SK-N-MC (cell line): ENCODE data around the gene RNU5B-1.
A peak's percentile ranks its signal among the peaks of the same experiment; 100 is the strongest.

Source experiments
- DNase-seq: peaks from one replicate; pipeline ENCODE4 v3.0.0-alpha.2; 2011; ENCODE audit warnings: low read depth, low spot score
- H3K27ac ChIP-seq: fragments of 200-600 bp; sonication (generic); 2 replicates; pipeline ENCODE4 v1.5.1; 2016; ENCODE audit warnings: mixed run types
- H3K36me3 ChIP-seq: fragments of 200-600 bp; sonication (generic); 2 replicates; pipeline ENCODE4 v1.6.1; 2017; ENCODE audit warnings: antibody characterized with exemption, low read length, mixed read lengths; ENCODE audit not compliant: insufficient read depth
- H3K4me3 ChIP-seq: fragments of 200-600 bp; sonication (generic); 2 replicates; pipeline ENCODE4 v1.5.1; 2016
- H3K9ac ChIP-seq: fragments of 200-600 bp; sonication (generic); 2 replicates; pipeline ENCODE4 v1.8.0; 2017; ENCODE audit warnings: mixed run types, mixed read lengths; ENCODE audit not compliant: insufficient read length
- H3K9me3 ChIP-seq: fragments of 200-600 bp; sonication (generic); 2 replicates; pipeline ENCODE4 v1.6.1; 2017; ENCODE audit warnings: low read depth, mild to moderate bottlenecking, antibody characterized with exemption, low read length, moderate library complexity, mixed read lengths
- EZH2 ChIP-seq: fragments of 200-600 bp; sonication (generic); IDR thresholded peaks from one replicate; pipeline ENCODE4 v1.6.1; 2017; ENCODE audit warnings: antibody characterized with exemption
- FOXP2 ChIP-seq: optimal IDR thresholded peaks from 2 replicates; pipeline ENCODE3; 2011; ENCODE audit warnings: mild to moderate bottlenecking, moderate library complexity; ENCODE audit not compliant: insufficient read depth; ENCODE audit errors: extremely low read length, control extremely low read depth
- POLR2AphosphoS5 ChIP-seq: IDR thresholded peaks from 2 replicates; pipeline ENCODE4 v1.6.1; 2012; ENCODE audit warnings: mild to moderate bottlenecking, low read depth, low read length, borderline replicate concordance

RNU5B-1 gene

DNA sequence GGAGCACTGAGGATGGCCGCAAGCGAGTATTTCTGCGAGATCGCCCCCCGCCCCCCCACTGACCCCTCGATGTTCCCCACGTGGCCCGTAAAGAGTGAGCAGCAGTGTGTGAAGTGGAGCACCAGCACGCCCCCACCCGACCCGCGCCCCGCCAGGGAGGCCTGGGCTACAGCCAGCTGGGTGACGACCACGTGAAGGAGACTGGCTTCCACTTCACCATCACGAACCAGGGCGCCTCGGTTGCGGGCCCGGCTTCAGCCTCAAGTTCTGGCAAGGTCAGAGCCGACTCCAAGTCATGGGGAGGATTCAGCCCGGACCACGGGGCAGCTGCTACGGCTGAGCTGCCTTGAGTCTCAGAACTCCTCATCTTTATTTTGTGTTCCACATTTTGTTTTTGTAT lies 2.4 kb upstream of the RNU5B-1 start:
- Histone ChIP-seq H3K27ac (peak overlapping the region; percentile 39; the same call in 1 of the 2 replicates), H3K4me3 (no peak overlapping the region), H3K36me3 (no peaks in the 10 kb centered on the region), H3K9ac (peak overlapping the region; percentile 22), H3K9me3 (no peaks in the 10 kb centered on the region)
- no peak for DNase-seq
- TF ChIP-seq EZH2 = no peak
- TF ChIP-seq POLR2AphosphoS5 = no peak
- no peak for TF ChIP-seq FOXP2

DNA sequence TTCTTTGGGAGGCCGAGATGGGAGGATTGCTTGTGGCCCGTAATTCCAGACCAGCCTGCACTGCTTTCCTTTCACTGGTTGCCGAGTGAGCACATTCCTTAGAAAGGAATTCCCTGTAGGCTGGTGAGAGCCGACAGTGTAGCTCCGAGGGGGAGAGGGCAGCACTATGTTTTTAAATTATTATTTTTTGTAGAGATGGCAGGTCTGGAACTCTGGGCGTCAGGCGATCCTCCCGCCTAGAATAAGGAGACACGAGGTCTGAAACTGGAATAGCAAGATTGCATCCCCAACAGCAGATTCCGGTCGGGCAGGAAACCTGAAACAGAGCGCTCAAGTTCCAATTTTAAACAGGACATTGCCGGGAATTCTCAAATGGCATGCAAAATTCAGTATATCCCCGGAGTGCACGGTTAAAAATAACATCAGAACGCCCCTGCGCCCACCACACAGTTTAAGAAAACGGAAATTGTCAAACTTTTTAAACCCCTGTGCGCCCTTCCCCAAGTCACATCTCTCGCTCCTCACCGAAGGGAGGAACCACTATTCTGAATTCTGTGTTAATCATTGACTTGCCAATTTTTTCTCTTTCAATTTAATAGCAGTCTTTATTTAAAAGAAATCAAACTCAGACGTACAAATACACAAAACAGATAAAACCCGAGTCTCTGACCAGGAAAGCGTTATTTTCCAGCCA lies 643 bp upstream of the RNU5B-1 start:
- peak; percentile 34 for DNase-seq

GRCh38 chr15:65305150-65305758 lies 777 bp downstream of the RNU5B-1 start:
- peak overlapping the region; percentile 64 for H3K4me3 ChIP-seq
- TF ChIP-seq POLR2AphosphoS5 = peak; percentile 31; the same call in 1 of the 2 replicates
- TF ChIP-seq EZH2 = no peak
- no peak for TF ChIP-seq FOXP2
- no peaks in the 10 kb centered on the region for H3K9me3 ChIP-seq
- H3K9ac ChIP-seq = no peak overlapping the region
- H3K36me3 ChIP-seq = no peaks in the 10 kb centered on the region
- H3K27ac ChIP-seq = peak overlapping the region; percentile 79
- no peak for DNase-seq

More for the DNA sequence above, 643 bp upstream of the RNU5B-1 start:
- H3K9ac ChIP-seq = peak overlapping the region; percentile 83
- H3K27ac ChIP-seq = peak overlapping the region; percentile 96
- TF ChIP-seq FOXP2 (no peak), EZH2 (no peak), POLR2AphosphoS5 (no peak; the same call in 1 of the 2 replicates)
- H3K4me3 ChIP-seq = peak overlapping the region; percentile 85
- no peaks in the 10 kb centered on the region for H3K9me3 ChIP-seq
- no peaks in the 10 kb centered on the region for H3K36me3 ChIP-seq

DNA sequence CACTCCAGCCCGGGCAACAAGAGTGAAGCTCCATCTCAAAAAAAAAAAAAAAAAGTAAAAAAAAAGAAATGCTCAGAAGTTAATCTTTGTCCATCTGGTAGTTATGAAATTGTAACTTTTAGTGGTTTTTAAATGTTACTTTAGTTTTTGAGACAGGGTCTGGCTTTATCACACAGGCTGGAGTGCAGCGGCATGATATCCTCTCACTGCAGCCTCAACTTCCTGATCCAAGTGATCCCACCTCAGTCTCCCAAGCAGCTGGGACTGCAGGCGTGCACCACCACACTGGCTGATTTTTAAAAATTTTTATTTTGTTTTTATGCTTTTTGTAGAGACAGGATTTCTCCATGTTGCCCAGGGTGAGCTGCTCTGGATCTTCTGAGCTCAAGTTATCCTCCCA lies 1.3 kb downstream of the RNU5B-1 start:
- Histone ChIP-seq H3K36me3 (no peaks in the 10 kb centered on the region), H3K9ac (no peak overlapping the region), H3K27ac (peak overlapping the region; percentile 2; the same call in 1 of the 2 replicates), H3K4me3 (no peak overlapping the region), H3K9me3 (no peaks in the 10 kb centered on the region)
- TF ChIP-seq FOXP2 (no peak), POLR2AphosphoS5 (no peak), EZH2 (no peak)
- no peak for DNase-seq

DNA sequence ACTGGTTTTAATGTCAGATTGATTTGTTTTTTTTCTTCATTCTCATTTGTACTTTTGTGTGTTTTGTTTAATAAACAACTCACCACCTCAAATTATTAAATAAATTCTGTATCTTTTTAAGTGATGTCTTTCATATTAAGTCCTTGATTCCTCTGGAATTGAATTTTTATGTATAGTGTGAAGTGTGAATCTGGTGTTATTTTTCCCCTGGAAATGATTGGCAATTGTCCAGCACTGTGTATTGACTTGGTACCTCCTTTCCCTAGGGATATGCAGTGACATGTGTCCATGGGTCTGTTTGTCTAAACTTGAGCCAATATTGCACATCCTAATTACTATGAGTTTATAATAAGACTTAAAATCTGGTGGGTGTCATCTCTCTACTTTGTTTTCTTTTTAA lies 2.1 kb downstream of the RNU5B-1 start:
- no peak for DNase-seq
- no peak for TF ChIP-seq EZH2
- TF ChIP-seq POLR2AphosphoS5 = no peak
- TF ChIP-seq FOXP2 = no peak
- Histone ChIP-seq H3K4me3 (no peak overlapping the region), H3K9ac (no peak overlapping the region), H3K9me3 (no peaks in the 10 kb centered on the region), H3K36me3 (no peaks in the 10 kb centered on the region), H3K27ac (0 out of 2 replicates have a peak overlapping the region, but pooled peaks have one; percentile 2)

GRCh38 chr15:65307978-65308377 lies 3.5 kb downstream of the RNU5B-1 start:
- TF ChIP-seq FOXP2 (no peak), POLR2AphosphoS5 (no peak), EZH2 (no peak)
- DNase-seq = no peak
- Histone ChIP-seq H3K27ac (no peak overlapping the region), H3K36me3 (no peaks in the 10 kb centered on the region), H3K9me3 (no peaks in the 10 kb centered on the region), H3K9ac (no peak overlapping the region), H3K4me3 (no peak overlapping the region)

DNA sequence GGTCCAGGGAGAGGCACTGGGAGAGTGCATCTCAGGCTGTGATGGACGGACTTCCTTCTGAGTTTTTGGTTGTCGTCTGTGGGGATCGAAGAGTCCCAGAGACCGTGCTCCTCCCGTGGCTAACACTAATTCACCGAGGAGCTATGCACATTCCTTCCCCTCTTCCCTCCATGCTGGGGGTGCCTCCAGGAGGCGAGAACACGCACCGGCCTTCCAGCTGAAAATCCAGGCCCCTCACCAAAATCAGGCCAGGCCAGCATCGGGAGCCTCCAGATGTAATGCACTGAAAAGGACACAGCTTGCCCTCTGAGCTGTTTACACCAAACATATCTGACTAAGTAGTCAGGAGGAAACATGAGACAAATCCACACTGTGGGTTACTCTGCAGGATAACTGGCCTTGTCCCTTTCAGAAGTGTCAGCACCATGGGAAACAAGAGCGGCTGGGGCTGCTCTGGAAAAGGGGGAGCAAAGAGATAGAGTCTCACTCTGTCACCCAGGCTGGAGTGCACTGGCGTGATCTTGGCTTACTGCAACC lies 5.5 kb downstream of the RNU5B-1 start:
- Histone ChIP-seq H3K9ac (no peak overlapping the region), H3K4me3 (no peak overlapping the region), H3K36me3 (no peaks in the 10 kb centered on the region), H3K9me3 (no peaks in the 10 kb centered on the region), H3K27ac (no peak overlapping the region)
- TF ChIP-seq POLR2AphosphoS5 (no peak), FOXP2 (no peak), EZH2 (no peak)
- DNase-seq = no peak

- no peak overlapping the region for H3K9ac ChIP-seq
- no peak overlapping the region for H3K27ac ChIP-seq
- no peaks in the 10 kb centered on the region for H3K36me3 ChIP-seq
- H3K4me3 ChIP-seq = no peak overlapping the region
- DNase-seq = no peak
- TF ChIP-seq EZH2 = no peak
- no peak for TF ChIP-seq POLR2AphosphoS5
- TF ChIP-seq FOXP2 = no peak
- H3K9me3 ChIP-seq = no peaks in the 10 kb centered on the region
Observed at GRCh38 chr15:65310431-65311137, 6.1 kb downstream of the RNU5B-1 start.
